ENCODE measurements around the gene TBC1D2B. TPM values are rescaled to one million over a fixed set of nuclear protein-coding genes. Genes with fewer than 3 reads are reported as not detected.

Gene TBC1D2B
- total RNA-seq, 1 experiment from 2014 or later, result 18.3 TPM

- Mint-ChIP-seq H3K27ac (no peak within 1 kb of the TSS), H3K4me3 (no peak within 1 kb of the TSS), H3K9me3 (no peaks in the 10 kb centered on the region), H3K4me1 (no peaks in the 10 kb centered on the region), H3K27me3 (ENCODE audit: low read depth) (peaks cover 41% of the 10 kb centered on the region), H3K36me3 (no peaks in the 10 kb centered on the region)
- no peak for TF ChIP-seq TP53 (CRISPR knock-in tag; IDR thresholded peaks at IDR 0.05)
- no peak for TF ChIP-seq MXD4 (CRISPR knock-in tag; IDR thresholded peaks at IDR 0.05; ENCODE audit: borderline replicate concordance)
- no peak for TF ChIP-seq ATF2 (CRISPR knock-in tag; IDR thresholded peaks at IDR 0.05; ENCODE audit: borderline replicate concordance, low read depth)
- no peak for TF ChIP-seq ETV6 (CRISPR knock-in tag; IDR thresholded peaks at IDR 0.05)
- TF ChIP-seq CREM (CRISPR knock-in tag; IDR thresholded peaks at IDR 0.05), result no peak
- TF ChIP-seq ZSCAN18 (CRISPR knock-in tag; IDR thresholded peaks at IDR 0.05), result no peak
- CTCF ChIA-PET, result interaction anchor here (0.5 to 5.0 kb wide), 3 partner anchors 16 to 85 kb away, joined by 3 to 15 read pairs (median 3); no protein-coding TSS in a partner anchor
- ATAC-seq (no peak; the same call in 1 of the 2 replicates), DNase-seq (ENCODE audit: low spot score) (no peak)
- POLR2A ChIA-PET, result no interaction called here
Observed at GRCh38 chr15:78092261-78093041, 14.9 kb upstream of the TBC1D2B start, which contains the start of gene SH2D7. Gene SH2D7 (plus strand): TSS chr15:78092561. CDS start chr15:78092585, 24 bp downstream.

DNA sequence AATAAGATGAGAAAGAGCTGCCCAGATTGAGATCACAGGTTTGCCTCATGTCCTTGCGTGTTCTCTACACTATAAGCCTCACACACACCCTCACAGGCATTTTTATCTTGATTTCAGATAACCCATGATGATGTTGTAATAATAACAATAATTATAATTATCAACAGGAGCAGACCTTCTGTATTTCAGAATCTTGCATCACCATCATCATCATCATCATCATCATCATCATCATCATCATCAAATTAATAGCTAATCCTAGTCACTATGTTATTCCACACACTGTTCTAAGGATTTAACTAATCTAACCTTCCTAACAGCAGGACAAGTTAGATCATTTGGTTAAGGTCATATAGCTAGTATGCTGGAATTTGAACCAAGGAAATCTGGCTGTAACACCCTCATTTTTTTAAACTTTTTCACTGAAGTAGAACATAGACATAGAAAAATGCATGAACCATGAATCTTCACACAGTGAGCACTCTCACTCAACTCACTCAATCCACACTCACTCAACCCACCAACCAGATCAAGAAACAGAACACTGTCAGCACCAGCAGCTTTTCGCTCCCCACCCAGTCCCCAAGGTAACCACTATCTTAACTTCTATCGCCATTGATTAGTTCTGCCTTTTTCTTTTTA, 13.0 kb upstream of the TBC1D2B start:
- H3K9me3 Mint-ChIP-seq, result no peaks in the 10 kb centered on the region
- no peaks in the 10 kb centered on the region for H3K36me3 Mint-ChIP-seq
- H3K4me3 Mint-ChIP-seq, result no peak overlapping the region
- ATAC-seq, result no peak
- peaks cover 41% of the 10 kb centered on the region for H3K27me3 Mint-ChIP-seq (ENCODE audit: low read depth)
- no peaks in the 10 kb centered on the region for H3K4me1 Mint-ChIP-seq
- DNase-seq (ENCODE audit: low spot score), result no peak
- POLR2A ChIA-PET, result no interaction called here
- CTCF ChIA-PET, result interaction anchor here (0.8 to 5.0 kb wide), 4 partner anchors 18 to 190 kb away, joined by 3 to 15 read pairs (median 4); no protein-coding TSS in a partner anchor
- H3K27ac Mint-ChIP-seq, result no peak overlapping the region
- TF ChIP-seq MYBL2 (CRISPR knock-in tag; IDR thresholded peaks at IDR 0.05) (no peak), IRF1 (CRISPR knock-in tag; IDR thresholded peaks at IDR 0.05) (no peak), RORB (CRISPR knock-in tag; IDR thresholded peaks at IDR 0.05) (no peak), ZBTB21 (CRISPR knock-in tag; IDR thresholded peaks at IDR 0.05; ENCODE audit: borderline replicate concordance) (no peak), ZNF281 (CRISPR knock-in tag; IDR thresholded peaks at IDR 0.05) (no peak), GTF2I (CRISPR knock-in tag; conservative IDR thresholded peaks at IDR 0.05) (no peak)
- TF ChIP-seq, protein P1, sequence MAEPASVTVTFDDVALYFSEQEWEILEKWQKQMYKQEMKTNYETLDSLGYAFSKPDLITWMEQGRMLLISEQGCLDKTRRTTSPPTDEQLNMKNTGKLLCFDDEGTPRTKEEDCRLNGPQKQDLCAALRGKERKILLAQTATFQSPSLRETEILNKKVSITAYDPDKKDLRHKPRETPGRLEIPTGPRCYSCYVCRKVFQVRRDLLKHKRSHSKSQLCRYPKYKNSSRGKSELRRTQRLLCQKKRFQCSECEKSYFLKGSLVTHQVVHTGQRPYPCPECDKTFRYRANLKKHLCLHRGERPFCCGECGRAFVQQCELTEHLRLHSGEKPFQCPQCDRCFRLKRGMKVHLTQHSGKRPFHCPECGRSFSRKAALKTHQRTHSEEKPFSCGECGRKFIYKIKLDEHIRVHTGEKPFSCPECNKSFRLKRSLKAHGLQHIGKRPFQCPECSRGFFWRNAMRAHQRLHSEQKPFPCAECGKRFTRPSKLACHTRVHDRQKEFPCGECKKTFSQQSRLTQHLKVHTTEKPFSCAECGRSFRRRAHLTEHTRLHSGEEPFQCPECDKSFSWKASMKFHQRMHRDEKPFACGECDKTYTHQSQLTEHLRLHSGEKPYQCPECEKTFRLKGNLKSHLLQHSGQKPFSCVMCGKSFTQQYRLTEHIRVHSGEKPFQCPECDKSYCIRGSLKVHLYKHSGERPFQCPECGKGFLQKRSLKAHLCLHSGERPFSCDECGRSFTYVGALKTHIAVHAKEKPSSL (CRISPR knock-in tag; conservative IDR thresholded peaks at IDR 0.05), result no peak
- TF ChIP-seq, protein P2, sequence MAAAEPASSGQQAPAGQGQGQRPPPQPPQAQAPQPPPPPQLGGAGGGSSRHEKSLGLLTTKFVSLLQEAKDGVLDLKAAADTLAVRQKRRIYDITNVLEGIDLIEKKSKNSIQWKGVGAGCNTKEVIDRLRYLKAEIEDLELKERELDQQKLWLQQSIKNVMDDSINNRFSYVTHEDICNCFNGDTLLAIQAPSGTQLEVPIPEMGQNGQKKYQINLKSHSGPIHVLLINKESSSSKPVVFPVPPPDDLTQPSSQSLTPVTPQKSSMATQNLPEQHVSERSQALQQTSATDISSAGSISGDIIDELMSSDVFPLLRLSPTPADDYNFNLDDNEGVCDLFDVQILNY (CRISPR knock-in tag; IDR thresholded peaks at IDR 0.05), result no peak
- TF ChIP-seq, protein P3, sequence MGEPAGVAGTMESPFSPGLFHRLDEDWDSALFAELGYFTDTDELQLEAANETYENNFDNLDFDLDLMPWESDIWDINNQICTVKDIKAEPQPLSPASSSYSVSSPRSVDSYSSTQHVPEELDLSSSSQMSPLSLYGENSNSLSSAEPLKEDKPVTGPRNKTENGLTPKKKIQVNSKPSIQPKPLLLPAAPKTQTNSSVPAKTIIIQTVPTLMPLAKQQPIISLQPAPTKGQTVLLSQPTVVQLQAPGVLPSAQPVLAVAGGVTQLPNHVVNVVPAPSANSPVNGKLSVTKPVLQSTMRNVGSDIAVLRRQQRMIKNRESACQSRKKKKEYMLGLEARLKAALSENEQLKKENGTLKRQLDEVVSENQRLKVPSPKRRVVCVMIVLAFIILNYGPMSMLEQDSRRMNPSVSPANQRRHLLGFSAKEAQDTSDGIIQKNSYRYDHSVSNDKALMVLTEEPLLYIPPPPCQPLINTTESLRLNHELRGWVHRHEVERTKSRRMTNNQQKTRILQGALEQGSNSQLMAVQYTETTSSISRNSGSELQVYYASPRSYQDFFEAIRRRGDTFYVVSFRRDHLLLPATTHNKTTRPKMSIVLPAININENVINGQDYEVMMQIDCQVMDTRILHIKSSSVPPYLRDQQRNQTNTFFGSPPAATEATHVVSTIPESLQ (CRISPR knock-in tag; IDR thresholded peaks at IDR 0.05), result no peak
- TF ChIP-seq, protein P4, sequence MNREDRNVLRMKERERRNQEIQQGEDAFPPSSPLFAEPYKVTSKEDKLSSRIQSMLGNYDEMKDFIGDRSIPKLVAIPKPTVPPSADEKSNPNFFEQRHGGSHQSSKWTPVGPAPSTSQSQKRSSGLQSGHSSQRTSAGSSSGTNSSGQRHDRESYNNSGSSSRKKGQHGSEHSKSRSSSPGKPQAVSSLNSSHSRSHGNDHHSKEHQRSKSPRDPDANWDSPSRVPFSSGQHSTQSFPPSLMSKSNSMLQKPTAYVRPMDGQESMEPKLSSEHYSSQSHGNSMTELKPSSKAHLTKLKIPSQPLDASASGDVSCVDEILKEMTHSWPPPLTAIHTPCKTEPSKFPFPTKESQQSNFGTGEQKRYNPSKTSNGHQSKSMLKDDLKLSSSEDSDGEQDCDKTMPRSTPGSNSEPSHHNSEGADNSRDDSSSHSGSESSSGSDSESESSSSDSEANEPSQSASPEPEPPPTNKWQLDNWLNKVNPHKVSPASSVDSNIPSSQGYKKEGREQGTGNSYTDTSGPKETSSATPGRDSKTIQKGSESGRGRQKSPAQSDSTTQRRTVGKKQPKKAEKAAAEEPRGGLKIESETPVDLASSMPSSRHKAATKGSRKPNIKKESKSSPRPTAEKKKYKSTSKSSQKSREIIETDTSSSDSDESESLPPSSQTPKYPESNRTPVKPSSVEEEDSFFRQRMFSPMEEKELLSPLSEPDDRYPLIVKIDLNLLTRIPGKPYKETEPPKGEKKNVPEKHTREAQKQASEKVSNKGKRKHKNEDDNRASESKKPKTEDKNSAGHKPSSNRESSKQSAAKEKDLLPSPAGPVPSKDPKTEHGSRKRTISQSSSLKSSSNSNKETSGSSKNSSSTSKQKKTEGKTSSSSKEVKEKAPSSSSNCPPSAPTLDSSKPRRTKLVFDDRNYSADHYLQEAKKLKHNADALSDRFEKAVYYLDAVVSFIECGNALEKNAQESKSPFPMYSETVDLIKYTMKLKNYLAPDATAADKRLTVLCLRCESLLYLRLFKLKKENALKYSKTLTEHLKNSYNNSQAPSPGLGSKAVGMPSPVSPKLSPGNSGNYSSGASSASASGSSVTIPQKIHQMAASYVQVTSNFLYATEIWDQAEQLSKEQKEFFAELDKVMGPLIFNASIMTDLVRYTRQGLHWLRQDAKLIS (CRISPR knock-in tag; IDR thresholded peaks at IDR 0.05; ENCODE audit: borderline replicate concordance), result no peak

Data from WTC11 (cell line).